BJ (cell line): ENCODE data around the gene KMT2C. TPM values are rescaled to one million over a fixed set of nuclear protein-coding genes. Genes with fewer than 3 reads are reported as not detected.

Source experiments
- CTCF ChIA-PET: fragments of 350-600 bp; formaldehyde crosslinking; extraction: SDS; loops from one replicate; lab custom pipeline; 2021; ENCODE audit warnings: antibody characterized with exemption, inconsistent platforms; lab: Yijun Ruan, JAX
- POLR2A ChIA-PET: fragments of 300-600 bp; sonication (Branson Sonifier 250); formaldehyde crosslinking; extraction: SDS; loops from one replicate; lab custom pipeline; 2021; ENCODE audit warnings: antibody characterized with exemption; lab: Charles Lee
- DNase-seq: peaks from one replicate; pipeline ENCODE4 v3.0.0-alpha.2; 2011; ENCODE audit warnings: low read depth
- H3K27me3 ChIP-seq: 2 replicates; pipeline ENCODE4 v1.6.0; 2011; ENCODE audit warnings: low read length; ENCODE audit not compliant: control insufficient read depth, insufficient read depth
- H3K36me3 ChIP-seq: 2 replicates; pipeline ENCODE4 v1.5.1; 2011; ENCODE audit warnings: low read length; ENCODE audit not compliant: control insufficient read depth, insufficient read depth
- H3K4me3 ChIP-seq: 2 replicates; pipeline ENCODE4 v1.5.1; 2011; ENCODE audit warnings: low read depth, mild to moderate bottlenecking, control low read depth, low read length
- polyA plus RNA-seq: library from polyadenylated mRNA; depleted of rRNA; stranded (reverse); fragments of >200 nt; gene quantifications from 2 replicates; pipeline ENCODE4 v1.2.3, GENCODE V29; 2011
- TF ChIP-seq, protein P1 (sequence below): IDR thresholded peaks from 2 replicates; pipeline ENCODE4 v1.5.1; 2011; ENCODE audit warnings: low read depth, mild to moderate bottlenecking, control low read depth, inconsistent platforms, low read length, moderate library complexity; ENCODE audit not compliant: insufficient read depth

The KMT2C gene
- polyA plus RNA-seq, 1 experiment = 6.9 TPM

DNA sequence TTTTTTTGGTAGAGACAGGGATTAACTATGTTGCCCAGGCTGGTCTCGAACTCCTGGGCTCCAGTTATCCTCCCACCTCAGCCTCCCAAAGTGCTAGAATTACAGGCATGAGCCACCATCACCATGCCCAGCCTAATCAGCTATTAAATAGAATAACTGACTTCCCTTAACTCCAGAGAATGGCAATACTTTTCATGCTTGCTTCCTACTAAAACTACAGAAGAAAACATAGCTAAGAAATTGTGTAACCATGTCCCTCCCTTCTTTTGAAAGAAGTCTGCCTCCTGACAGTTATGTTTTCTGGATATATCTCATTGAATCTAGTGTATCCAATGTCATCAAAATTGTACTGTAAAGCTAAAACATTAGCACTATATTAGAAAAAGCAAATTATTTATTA, 95.6 kb downstream of the KMT2C start:
- DNase-seq = no peak
- ChIA-PET CTCF (interaction anchor here (1.4 to 4.3 kb wide), 4 partner anchors 10 to 367 kb away, joined by 5 to 21 read pairs (median 10); no protein-coding TSS in a partner anchor), POLR2A (no interaction called here)
- TF ChIP-seq, protein P1, sequence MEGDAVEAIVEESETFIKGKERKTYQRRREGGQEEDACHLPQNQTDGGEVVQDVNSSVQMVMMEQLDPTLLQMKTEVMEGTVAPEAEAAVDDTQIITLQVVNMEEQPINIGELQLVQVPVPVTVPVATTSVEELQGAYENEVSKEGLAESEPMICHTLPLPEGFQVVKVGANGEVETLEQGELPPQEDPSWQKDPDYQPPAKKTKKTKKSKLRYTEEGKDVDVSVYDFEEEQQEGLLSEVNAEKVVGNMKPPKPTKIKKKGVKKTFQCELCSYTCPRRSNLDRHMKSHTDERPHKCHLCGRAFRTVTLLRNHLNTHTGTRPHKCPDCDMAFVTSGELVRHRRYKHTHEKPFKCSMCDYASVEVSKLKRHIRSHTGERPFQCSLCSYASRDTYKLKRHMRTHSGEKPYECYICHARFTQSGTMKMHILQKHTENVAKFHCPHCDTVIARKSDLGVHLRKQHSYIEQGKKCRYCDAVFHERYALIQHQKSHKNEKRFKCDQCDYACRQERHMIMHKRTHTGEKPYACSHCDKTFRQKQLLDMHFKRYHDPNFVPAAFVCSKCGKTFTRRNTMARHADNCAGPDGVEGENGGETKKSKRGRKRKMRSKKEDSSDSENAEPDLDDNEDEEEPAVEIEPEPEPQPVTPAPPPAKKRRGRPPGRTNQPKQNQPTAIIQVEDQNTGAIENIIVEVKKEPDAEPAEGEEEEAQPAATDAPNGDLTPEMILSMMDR = no peak
- Histone ChIP-seq H3K27me3 (no peaks in the 10 kb centered on the region), H3K4me3 (no peak overlapping the region), H3K36me3 (no peaks in the 10 kb centered on the region)

DNA sequence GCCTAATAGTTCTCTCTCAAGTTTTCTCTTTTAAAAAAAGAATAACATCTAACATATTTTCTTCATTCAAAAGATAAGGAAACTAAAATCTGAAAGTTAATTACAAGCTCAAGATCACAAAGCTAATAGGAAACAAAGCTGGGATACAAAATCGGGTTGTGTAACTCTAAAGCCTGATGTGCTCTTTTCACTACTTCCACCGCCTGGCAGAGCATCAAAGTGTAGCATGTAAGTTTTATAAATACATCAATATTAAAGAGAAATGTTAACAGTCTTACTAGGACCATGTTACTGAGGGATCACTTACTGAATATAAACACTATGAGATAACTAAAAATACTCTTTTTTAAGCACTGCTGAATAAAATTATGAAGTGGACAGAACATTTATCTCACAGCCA, 97.2 kb downstream of the KMT2C start:
- POLR2A ChIA-PET = interaction anchor here (0.7 kb wide), 1 partner anchor 334 kb away, joined by 3 read pairs; no protein-coding TSS in a partner anchor
- CTCF ChIA-PET = interaction anchor here (1.0 to 1.1 kb wide), 2 partner anchors 368 to 486 kb away, joined by 3 to 4 read pairs; no protein-coding TSS in a partner anchor
- DNase-seq = no peak
- H3K36me3 ChIP-seq = no peaks in the 10 kb centered on the region
- H3K27me3 ChIP-seq = no peaks in the 10 kb centered on the region
- TF ChIP-seq, protein P1 = no peak
- no peak overlapping the region for H3K4me3 ChIP-seq

DNA sequence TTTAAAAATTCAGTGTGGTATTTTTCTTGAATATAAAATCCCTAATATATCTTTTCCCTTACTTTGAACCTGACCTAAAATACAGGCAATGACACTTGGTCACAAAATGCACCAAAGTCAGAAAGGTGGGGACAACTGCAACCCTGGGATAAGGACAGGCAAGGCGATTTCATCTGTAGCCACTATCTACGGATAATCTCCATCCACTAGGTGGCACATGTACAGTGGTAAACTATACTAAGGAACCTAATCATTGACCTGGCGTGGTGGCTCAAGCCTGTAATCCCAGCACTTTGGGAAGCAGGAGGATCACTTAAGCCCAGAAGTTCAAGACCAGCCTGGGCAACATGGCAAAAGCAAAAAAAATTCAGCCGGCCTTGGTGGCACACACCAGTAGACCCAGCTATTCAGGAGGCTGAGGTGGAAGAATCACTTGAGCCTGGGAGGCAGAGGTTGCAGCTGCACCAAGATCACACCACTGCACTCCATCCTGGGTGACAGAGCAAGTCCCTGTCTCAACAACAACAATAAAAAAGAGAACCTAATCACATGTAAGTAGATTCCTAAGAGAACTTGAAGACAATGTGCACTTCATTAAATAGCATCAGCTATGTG, 98.9 kb downstream of the KMT2C start:
- no peak for DNase-seq
- no peak overlapping the region for H3K4me3 ChIP-seq
- H3K27me3 ChIP-seq = no peaks in the 10 kb centered on the region
- TF ChIP-seq, protein P1 = peak; percentile 53
- no peaks in the 10 kb centered on the region for H3K36me3 ChIP-seq
- ChIA-PET POLR2A (interaction anchor here (0.7 kb wide), 1 partner anchor 9 kb away, joined by 4 read pairs; no protein-coding TSS in a partner anchor), CTCF (interaction anchor here (0.6 to 2.1 kb wide), 9 partner anchors 14 to 487 kb away, joined by 3 to 14 read pairs (median 3); no protein-coding TSS in a partner anchor)

DNA sequence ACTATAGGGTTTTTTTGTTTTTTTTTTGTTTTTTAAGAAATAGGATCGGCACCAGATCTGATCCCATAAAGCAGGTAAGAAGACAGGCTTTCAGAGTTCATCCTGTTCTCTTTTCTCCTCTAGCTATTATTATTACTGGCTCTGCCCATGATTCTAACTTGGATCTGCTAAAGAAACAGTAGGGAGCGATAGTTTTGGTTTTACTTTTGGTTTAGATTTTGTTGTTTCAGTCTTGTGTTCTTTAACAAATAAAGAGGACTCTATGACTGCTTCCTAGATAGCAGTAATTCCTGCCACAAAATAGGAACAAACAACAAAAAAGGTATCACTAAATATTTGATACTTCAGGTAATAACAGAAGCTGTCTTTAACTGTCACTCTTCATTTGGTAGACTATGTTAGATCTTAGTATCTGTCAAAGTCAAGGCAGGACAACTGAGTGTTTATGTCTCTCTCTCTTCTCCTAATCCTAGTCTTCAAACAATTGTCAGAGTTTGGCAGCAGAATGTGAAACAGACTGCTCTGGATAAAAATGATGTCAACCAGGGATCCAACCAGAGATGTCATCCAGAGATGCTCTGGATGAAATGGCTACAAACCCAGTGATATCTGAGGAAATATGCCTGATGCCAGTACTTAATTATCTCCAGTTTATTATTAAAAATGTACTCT, 99.8 kb downstream of the KMT2C start:
- Histone ChIP-seq H3K36me3 (no peaks in the 10 kb centered on the region), H3K4me3 (no peak overlapping the region), H3K27me3 (no peaks in the 10 kb centered on the region)
- ChIA-PET CTCF (interaction anchor here (1.1 to 2.1 kb wide), 5 partner anchors 317 to 488 kb away, joined by 3 to 14 read pairs (median 5); no protein-coding TSS in a partner anchor), POLR2A (no interaction called here)
- TF ChIP-seq, protein P1 = no peak
- DNase-seq = no peak

DNA sequence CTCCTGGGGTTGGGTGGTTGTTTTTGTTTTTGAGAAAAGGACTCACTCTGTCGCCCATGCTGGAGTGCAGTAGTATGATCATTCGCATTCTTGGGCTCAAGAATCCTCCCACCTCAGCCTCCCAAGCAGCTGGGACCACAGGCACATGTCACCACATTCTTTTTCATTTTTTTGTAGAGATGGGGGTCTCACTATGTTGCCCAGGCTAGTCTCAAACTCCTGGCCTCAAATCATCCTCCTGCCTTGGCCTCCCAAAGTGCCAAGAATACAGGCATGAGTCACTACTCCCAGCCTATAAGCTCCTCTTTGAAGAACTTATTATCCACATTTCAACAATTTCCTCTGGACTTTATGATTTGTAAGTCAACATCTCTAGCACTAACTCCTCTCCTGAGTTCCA, 102.7 kb downstream of the KMT2C start:
- Histone ChIP-seq H3K27me3 (no peaks in the 10 kb centered on the region), H3K4me3 (no peak overlapping the region), H3K36me3 (peaks cover 3% of the 10 kb centered on the region; the same call in 1 of the 2 replicates)
- TF ChIP-seq, protein P1 = no peak
- no peak for DNase-seq
- CTCF ChIA-PET = interaction anchor here (1.1 kb wide), 1 partner anchor 374 kb away, joined by 5 read pairs; no protein-coding TSS in a partner anchor
- POLR2A ChIA-PET = no interaction called here
